ENCODE results near the gene RAPH1.

GRCh38 chr2:203489531-203489930 lies 45.6 kb downstream of the RAPH1 start:
- TF ChIP-seq, protein P1, sequence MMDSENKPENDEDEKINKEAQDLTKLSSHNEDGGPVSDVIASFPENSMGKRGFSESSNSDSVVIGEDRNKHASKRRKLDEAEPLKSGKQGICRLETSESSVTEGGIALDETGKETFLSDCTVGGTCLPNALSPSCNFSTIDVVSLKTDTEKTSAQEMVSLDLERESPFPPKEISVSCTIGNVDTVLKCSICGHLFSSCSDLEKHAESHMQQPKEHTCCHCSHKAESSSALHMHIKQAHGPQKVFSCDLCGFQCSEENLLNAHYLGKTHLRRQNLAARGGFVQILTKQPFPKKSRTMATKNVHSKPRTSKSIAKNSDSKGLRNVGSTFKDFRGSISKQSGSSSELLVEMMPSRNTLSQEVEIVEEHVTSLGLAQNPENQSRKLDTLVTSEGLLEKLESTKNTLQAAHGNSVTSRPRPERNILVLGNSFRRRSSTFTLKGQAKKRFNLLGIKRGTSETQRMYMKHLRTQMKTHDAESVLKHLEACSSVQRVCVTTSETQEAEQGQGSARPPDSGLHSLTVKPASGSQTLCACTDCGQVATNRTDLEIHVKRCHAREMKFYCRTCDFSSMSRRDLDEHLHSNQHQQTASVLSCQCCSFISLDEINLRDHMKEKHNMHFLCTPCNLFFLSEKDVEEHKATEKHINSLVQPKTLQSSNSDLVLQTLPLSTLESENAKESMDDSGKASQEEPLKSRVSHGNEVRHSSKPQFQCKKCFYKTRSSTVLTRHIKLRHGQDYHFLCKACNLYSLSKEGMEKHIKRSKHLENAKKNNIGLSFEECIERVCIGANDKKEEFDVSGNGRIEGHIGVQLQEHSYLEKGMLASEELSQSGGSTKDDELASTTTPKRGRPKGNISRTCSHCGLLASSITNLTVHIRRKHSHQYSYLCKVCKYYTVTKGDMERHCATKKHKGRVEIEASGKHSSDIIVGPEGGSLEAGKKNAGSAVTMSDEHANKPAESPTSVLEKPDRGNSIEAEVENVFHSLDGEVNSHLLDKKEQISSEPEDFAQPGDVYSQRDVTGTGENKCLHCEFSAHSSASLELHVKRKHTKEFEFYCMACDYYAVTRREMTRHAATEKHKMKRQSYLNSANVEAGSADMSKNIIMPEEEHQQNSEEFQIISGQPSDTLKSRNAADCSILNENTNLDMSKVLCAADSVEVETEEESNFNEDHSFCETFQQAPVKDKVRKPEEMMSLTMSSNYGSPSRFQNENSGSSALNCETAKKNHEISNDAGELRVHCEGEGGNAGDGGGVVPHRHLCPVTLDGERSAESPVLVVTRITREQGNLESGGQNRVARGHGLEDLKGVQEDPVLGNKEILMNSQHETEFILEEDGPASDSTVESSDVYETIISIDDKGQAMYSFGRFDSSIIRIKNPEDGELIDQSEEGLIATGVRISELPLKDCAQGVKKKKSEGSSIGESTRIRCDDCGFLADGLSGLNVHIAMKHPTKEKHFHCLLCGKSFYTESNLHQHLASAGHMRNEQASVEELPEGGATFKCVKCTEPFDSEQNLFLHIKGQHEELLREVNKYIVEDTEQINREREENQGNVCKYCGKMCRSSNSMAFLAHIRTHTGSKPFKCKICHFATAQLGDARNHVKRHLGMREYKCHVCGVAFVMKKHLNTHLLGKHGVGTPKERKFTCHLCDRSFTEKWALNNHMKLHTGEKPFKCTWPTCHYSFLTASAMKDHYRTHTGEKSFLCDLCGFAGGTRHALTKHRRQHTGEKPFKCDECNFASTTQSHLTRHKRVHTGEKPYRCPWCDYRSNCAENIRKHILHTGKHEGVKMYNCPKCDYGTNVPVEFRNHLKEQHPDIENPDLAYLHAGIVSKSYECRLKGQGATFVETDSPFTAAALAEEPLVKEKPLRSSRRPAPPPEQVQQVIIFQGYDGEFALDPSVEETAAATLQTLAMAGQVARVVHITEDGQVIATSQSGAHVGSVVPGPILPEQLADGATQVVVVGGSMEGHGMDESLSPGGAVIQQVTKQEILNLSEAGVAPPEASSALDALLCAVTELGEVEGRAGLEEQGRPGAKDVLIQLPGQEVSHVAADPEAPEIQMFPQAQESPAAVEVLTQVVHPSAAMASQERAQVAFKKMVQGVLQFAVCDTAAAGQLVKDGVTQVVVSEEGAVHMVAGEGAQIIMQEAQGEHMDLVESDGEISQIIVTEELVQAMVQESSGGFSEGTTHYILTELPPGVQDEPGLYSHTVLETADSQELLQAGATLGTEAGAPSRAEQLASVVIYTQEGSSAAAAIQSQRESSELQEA (IDR thresholded peaks at IDR 0.05; ENCODE audit: low read depth): no peak
- TF ChIP-seq STAT6 (CRISPR knock-in tag; IDR thresholded peaks at IDR 0.05) (no peak), ZFX (CRISPR knock-in tag; IDR thresholded peaks at IDR 0.05) (no peak), GABPA (tag; conservative IDR thresholded peaks at IDR 0.05; ENCODE audit: low read depth) (no peak), ZZZ3 (IDR thresholded peaks at IDR 0.05) (no peak), POLR2AphosphoS5 (IDR thresholded peaks at IDR 0.05; ENCODE audit: control insufficient read depth, insufficient read depth, low read depth, low read length) (no peak), ATF6 (CRISPR knock-in tag; IDR thresholded peaks at IDR 0.05) (no peak), SIN3B (IDR thresholded peaks at IDR 0.05; ENCODE audit: low read depth) (no peak), GTF2F1 (IDR thresholded peaks at IDR 0.05; ENCODE audit: low read depth, low read length) (no peak)
- TF ChIP-seq, protein P2, sequence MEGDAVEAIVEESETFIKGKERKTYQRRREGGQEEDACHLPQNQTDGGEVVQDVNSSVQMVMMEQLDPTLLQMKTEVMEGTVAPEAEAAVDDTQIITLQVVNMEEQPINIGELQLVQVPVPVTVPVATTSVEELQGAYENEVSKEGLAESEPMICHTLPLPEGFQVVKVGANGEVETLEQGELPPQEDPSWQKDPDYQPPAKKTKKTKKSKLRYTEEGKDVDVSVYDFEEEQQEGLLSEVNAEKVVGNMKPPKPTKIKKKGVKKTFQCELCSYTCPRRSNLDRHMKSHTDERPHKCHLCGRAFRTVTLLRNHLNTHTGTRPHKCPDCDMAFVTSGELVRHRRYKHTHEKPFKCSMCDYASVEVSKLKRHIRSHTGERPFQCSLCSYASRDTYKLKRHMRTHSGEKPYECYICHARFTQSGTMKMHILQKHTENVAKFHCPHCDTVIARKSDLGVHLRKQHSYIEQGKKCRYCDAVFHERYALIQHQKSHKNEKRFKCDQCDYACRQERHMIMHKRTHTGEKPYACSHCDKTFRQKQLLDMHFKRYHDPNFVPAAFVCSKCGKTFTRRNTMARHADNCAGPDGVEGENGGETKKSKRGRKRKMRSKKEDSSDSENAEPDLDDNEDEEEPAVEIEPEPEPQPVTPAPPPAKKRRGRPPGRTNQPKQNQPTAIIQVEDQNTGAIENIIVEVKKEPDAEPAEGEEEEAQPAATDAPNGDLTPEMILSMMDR (IDR thresholded peaks at IDR 0.05 in 2 of 3, conservative IDR thresholded peaks at IDR 0.05 in 1 of 3; ENCODE audit: insufficient read depth in 2 of 3, low read depth in 1 of 3, low read length in 3 of 3): no peak

All from K562 (cell line).